GM21423 (cell line): ENCODE measurements around the gene WDR64.

Source experiments
- ATAC-seq: cut with Tn5 transposase; IDR thresholded peaks from one replicate; pipeline ENCODE4 v1.9.1; 2021; ENCODE audit warnings: mild to moderate bottlenecking, moderate library complexity; ENCODE audit not compliant: unreplicated experiment

WDR64 gene

GRCh38 chr1:241630899-241631298 is 21.2 kb upstream of the WDR64 start:
- no peak for ATAC-seq

- ATAC-seq = no peak
Measured at GRCh38 chr1:241631674-241632073, 20.4 kb upstream of the WDR64 start.

- no peak for ATAC-seq
Measured at GRCh38 chr1:241632987-241633386, 19.1 kb upstream of the WDR64 start.

GRCh38 chr1:241635556-241636152 is 16.4 kb upstream of the WDR64 start:
- ATAC-seq = no peak

- no peak for ATAC-seq
Measured at GRCh38 chr1:241636291-241636690, 15.8 kb upstream of the WDR64 start.

GRCh38 chr1:241637046-241637590 is 15.0 kb upstream of the WDR64 start:
- no peak for ATAC-seq

GRCh38 chr1:241637604-241638003 is 14.5 kb upstream of the WDR64 start:
- no peak for ATAC-seq

- no peak for ATAC-seq
Measured at GRCh38 chr1:241638099-241638682, 13.9 kb upstream of the WDR64 start.

GRCh38 chr1:241638909-241639622 is 13.0 kb upstream of the WDR64 start:
- ATAC-seq = no peak

- peak; percentile 38 for ATAC-seq
Measured at GRCh38 chr1:241639623-241640148, 12.4 kb upstream of the WDR64 start.

- ATAC-seq = peak; percentile 86
Measured at GRCh38 chr1:241640149-241640866, 11.8 kb upstream of the WDR64 start, which contains the start of the genes CHML and OPN3. Gene CHML, minus strand, starts transcription at chr1:241640369. Its CDS starts 4,603 bp downstream, at chr1:241635766. Gene OPN3, minus strand, starts transcription at chr1:241640369. Its CDS starts 115 bp downstream, at chr1:241640254.

- ATAC-seq = no peak
Measured at GRCh38 chr1:241640867-241641622, 11.0 kb upstream of the WDR64 start.

- ATAC-seq = no peak
Measured at GRCh38 chr1:241641773-241642592, 10.1 kb upstream of the WDR64 start.

- no peak for ATAC-seq
Measured at GRCh38 chr1:241642593-241642944, 9.5 kb upstream of the WDR64 start.

GRCh38 chr1:241644259-241644658 is 7.8 kb upstream of the WDR64 start:
- ATAC-seq = no peak

- no peak for ATAC-seq
Measured at GRCh38 chr1:241645199-241645598, 6.9 kb upstream of the WDR64 start.

- ATAC-seq = no peak
Measured at GRCh38 chr1:241646201-241646600, 5.9 kb upstream of the WDR64 start.

GRCh38 chr1:241647658-241648057 is 4.4 kb upstream of the WDR64 start:
- ATAC-seq = no peak

- no peak for ATAC-seq
Measured at GRCh38 chr1:241648159-241648558, 3.9 kb upstream of the WDR64 start.
